Loucy (cell line): Measurements from ENCODE around the gene ROPN1.

Experiments
- CTCF ChIP-seq: fragments of 200-600 bp; sonication (generic); conservative IDR thresholded peaks from 2 replicates; pipeline ENCODE4 v1.5.1; 2014; ENCODE audit warnings: mild to moderate bottlenecking, antibody characterized with exemption, low read length
- EZH2phosphoT487 ChIP-seq: fragments of 200-600 bp; IDR thresholded peaks from 2 replicates; pipeline ENCODE4 v1.6.1; 2018; ENCODE audit warnings: antibody characterized with exemption, mild to moderate bottlenecking, moderate library complexity, borderline replicate concordance

DNA sequence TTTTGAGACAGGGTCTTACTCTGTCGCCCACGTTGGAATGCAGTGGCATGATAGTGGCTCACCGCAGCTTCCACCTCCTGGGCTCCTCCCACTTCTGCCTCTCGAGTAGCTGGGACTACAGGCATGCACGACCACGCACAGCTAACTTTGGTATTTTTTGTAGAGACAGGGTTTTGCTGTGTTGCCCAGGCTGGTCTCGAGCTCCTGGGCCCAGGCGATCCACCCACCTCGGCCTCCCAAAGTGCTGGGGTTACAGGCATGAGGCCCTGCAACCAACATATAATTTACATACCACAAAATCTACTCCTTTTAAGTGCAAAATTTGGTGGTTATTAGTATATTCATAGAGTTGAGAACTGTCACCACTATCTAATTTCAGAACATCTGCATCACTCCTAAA, 62.6 kb downstream of the ROPN1 start:
- TF ChIP-seq CTCF (no peak), EZH2phosphoT487 (no peak)
